DMS114 treated with DMSO at 0.1 percent for 48 hours (cell line): Measurements from ENCODE around the gene ARL6IP5.

Experiments used
- DNase-seq: peaks from one replicate; lab custom pipeline; 2025; ENCODE audit not compliant: unreplicated experiment; lab: John Stamatoyannopoulos, UW

ARL6IP5 gene

DNA sequence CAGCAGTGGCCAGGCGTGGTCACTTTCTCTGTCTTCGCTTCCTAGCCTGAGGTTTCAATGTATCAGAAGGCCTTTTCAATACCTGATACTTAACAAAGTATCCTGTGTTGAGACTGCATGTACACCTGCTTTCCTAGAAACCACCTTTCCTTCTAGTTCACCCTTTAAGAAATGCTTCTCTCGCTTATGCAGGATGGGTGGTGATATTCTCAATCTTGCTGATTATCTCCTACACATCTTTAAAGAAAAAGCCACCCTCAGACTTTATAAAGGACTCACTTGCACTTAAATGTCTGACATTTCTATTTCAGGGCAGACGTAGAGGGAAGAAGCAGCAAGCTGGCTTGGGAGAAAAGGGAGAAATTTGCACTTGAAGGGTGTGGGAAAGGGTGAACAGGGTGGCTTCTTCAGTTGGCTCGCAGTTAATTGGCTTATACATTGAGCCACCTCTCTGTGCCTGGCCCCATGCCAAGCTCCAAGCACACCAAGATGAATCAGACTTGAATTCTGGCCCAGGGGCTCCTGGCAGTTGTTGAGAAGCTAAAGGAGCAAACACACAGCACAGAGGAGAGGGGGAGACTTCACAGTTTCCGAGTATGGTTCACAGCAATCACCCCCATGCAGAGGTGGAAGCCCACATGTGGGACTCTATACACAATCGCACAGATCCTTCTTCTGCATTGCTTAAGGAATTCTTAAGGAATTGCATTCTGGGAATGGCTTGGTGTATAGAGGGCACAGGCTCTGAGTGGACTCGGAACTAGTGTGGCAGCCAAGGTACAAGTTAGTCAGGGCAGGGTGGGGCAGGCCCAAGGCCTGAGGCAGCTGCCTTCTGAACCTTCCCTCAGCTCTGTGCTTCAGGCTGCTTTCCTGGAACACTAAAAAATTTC is 1.3 kb downstream of the ARL6IP5 start:
- DNase-seq = no peak

DNA sequence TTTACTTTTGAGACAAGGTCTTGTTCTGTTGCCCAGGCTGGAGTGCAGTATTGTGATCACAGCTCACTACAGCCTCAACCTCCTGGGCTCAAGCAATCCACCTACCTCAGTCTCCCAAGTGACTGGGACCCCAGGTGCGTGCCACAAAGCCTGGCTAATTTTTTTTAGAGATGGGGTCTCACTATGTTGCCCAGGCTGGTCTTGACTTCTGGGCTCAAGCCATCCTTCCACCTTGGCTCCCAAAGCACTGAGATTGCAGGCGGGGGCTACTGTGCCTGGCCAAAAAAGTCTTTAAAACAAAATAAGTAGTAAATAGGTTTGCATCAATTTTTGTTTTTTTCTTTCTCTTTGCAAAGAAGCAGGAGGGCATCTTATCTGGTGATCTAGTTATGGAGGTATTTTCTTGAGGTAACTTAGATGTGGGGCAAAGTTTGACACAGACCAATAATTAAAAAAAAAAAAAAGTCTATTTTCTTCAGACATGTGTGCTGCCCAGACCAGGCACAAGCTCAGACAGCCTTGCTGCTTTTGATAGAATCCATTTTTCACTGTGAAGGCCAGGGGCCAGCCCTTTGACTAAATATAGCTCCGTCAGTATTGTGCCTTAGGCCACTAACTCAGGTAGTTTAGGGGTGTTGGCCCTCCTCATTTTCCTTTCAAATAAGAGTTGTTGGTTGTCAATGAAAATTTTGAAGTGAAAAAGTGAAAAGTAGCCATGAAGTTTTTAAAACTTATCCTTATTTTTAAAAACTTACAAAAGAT is 2.5 kb downstream of the ARL6IP5 start:
- no peak for DNase-seq

DNA sequence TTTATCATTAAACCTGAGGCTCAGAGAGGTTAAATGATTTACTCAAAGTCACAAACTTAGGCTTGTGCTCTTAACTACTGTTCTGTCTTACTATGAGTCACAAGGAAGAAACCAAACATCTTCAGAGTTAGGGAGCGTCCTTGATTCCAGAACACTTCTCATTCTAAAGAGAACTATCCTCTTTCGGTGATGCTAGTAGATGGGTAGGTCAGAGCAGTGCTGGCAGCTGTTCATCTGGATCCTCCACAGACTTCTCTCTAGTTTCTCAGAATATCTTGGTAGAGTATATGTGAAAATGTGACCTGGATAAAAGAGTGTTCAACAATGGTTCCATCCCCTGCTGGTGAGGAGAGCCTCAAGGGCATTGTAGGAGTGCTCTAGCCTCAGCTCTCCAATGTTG is 3.3 kb downstream of the ARL6IP5 start:
- DNase-seq = no peak

DNA sequence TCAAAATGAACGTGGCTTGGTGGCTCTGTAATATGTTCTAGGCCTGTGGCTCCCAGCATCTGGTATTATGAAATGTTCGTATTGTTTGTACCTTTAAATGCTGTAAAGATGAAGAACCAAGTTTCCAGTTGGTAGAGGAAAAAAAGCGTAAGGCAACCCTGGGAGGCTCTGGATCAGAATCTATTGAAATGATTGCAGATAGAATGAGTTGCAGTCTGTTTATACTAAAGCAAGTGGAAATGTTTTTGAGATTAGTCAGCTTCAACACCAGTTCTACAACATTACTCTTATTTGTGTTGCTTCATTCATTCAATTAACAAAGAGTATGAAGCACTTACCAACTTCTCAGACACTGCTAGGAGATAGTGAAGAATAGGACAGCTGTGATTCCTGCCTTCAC is 5.3 kb downstream of the ARL6IP5 start:
- no peak for DNase-seq

DNA sequence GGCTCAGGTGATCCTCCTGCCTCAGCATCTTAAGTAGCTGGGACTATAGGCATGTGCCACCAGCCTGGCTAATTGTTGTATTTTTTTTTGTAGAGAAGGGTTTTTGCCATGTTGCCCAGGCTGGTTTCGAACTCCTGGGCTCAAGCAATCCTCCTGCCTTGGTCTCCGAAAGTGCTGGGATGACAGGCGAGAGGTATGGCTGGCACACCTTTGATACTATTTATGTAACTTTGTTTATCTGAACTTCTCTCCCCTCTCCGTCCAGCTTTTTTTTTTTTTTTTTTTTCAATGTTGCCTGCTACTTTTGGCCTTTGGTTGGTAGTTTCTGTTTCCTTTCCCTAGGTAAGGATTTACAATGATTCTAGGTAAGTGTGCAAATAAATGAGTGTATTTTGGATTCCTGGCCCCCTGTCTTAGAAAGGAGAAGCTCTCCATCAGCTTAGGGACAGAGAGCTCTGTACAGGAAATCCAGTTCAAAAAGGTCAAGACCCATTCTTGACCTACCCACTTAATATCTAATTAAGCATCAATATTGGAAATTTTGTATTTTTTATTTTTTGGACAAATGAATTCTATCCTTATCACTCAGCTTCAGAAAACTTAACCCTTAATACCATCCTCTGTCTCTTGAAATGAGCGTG is 6.8 kb downstream of the ARL6IP5 start:
- no peak for DNase-seq

DNA sequence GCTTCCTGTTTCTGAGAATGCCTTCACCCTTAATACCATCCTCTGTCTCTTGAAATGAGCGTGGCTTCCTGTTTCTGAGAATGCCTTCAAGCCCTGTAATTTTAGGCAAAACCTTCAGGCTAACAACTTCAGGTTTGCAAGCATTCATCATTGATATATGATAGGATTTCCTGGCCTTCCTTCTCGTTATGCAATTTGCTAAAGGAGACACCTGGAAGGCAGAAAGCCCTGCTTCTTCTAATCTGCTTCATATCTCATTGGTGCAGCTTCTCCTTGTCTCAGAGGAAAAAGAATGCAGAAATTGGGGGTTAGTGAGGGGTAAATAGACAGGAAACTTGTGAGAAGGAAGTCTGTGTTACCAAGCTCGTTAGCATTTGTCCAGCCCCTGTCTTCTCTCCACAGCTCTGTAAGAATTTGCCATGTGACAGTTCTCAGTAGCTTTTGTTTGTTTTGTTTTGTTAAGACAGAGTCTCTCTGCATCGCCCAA is 7.3 kb downstream of the ARL6IP5 start:
- no peak for DNase-seq

DNA sequence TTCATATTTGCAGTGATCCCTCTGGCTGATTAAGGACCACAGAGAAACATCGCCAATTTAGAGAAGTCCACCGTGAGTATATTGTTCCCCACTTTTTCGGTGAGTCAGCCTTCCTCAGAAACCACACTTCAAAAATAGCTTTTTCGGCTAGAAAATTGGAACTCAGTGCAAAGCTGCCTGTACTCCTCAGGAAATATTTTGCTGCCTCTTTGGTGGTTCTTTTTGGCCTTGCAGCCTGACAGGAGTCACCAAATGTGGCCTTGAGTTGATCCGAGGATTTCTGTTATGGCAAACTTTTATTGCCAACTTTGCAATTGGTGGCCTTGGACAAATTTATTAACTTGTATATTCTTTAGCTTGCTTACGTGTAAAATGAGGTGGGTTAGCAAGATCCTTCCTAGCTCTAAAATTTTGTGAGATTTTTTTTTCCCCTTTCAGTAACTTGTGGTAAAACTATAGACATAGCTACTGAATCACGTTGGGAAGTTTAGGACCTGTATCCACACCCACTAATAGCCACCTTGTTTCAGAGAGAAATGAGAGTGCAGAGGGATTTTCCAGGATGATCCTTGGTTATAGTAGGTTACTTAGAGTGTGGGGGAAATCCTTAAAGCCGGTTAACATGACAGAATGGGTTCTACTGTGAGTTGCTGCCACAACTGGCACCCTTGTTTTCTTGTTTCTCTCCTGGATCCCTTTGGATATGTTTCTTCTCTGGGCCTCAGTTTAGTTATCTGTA is 9.9 kb downstream of the ARL6IP5 start:
- DNase-seq = no peak

DNA sequence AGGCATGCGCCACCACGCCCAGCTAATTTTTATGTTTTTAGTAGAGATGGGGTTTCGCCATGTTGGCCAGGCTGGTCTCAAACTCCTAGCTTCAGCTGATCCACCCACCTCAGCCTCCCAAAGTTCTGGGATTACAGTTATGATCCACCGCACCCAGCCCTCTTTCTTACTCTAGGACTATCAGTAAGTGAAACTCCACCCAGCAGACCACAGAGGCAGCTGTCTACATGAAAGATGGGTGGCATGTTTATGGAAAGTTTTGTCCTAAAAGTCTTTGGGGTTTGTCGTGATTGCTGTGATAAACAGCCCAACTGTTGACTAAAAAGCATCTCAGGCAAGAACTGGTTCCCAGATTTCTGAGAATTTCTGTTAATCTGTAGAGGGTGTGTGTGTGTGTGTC is 10.9 kb downstream of the ARL6IP5 start:
- no peak for DNase-seq

DNA sequence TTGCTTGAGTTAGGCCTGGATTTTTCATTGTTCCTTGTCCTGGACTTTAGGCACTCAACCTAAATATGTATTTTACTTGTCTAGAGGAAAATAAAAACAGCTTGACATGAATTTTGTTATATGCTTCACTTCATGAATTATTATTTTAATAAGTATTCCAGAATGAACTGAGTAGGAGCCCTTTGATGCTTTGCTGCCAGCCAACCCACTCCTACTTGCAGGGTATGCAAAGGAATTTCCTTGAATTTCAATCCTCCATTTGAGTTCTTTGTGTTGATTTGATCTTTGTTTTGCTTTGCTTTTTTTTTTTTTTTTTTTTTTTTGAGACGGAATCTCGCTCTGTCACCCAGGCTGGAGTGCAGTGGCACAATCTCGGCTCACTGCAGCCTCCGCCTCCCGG is 11.6 kb downstream of the ARL6IP5 start:
- DNase-seq = no peak

DNA sequence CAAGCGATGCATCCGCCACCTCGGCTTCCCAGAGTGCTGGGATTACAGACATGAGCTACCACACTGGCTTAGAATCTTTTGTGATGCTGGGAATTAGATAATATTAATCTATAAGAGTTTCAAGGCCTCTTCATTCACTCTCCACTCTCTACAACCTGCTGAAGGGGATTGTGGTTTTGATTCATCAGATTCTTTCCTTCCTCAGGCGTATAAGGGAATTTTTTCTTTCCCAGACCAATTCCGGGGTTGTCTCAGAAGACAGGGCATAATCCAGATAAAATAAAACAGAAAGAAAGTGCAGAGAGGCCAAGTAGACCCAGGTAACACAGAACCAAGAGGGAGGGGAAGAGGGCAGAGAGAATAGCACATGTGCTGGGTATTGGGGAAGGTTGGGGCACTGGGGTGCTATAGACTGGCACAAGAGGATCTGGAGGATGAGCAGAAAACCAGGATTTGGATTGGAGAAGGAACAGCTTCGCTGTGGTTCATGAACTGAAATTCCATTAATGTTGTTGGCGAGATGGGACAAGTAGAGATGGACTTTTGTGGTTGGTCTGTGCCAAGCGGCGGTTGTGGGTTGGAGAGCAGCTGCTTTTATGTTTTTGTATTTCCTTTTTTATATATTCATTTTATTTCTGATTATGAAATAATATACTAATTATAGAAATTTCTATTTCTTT is 12.8 kb downstream of the ARL6IP5 start:
- DNase-seq = no peak

DNA sequence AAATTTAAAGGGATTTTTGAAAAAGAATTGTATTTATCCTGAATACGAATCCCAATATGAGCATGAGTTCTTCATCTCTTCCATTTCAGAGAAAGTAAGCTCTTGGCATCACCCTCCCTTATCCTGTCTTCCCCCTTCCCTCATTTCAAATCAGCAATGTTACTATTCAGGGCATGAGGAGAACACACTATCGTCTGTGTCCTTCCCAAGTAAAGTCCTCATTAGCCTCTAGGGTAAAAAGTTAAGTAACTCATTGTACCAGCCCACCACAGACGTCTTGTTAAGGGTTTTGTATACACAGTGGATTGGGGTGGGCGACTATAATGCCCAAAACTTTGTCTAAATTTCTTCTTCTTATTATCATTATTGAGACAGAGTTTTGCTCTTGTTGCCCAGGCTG is 14.8 kb downstream of the ARL6IP5 start:
- no peak for DNase-seq

DNA sequence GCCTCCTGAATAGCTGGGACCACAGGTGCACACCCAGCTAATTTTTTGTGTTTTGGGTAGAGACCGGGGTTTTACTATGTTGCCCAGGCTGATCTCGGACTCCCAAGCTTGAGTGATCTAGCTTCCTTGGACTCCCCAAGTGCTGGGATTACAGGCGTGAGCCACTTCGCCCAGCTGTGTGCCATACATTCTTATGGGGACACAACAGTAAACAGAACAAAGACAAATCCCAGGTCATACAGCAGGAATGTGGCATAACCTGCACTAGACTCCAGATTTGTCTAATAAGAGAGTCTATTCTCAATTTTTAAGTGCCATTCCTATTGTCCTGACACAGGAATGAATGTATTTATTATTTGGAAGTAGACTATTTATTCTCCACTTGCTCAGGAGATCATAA is 17.6 kb downstream of the ARL6IP5 start:
- DNase-seq = no peak

DNA sequence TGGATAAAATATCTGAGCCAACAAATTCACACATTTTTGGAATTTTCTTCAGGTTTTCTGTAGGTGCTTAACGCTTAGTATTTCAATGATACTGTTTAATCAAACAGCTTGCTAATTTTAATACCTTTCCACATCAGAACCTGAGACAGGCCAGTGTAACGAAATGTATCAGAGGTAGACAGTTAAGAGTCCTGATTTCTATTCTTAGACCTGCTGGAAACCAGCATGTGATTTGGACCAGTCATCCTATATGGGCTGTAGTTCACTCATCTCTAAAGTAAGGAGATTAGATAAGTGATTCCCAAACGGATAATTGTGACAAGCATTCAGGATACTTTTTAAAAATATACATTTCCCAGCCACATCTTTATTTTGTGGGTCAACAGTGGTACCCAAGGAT is 18.4 kb downstream of the ARL6IP5 start:
- DNase-seq = no peak

DNA sequence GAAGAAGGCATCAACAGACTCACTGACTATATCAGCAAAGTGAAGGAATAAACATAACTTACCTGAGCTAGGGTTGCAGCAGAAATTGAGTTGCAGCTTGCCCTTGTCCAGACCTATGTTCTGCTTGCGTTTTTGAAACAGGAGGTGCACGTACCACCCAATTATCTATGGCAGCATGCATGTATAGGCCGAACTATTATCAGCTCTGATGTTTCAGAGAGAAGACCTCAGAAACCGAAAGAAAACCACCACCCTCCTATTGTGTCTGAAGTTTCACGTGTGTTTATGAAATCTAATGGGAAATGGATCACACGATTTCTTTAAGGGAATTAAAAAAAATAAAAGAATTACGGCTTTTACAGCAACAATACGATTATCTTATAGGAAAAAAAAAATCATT is 19.8 kb downstream of the ARL6IP5 start:
- DNase-seq = no peak

DNA sequence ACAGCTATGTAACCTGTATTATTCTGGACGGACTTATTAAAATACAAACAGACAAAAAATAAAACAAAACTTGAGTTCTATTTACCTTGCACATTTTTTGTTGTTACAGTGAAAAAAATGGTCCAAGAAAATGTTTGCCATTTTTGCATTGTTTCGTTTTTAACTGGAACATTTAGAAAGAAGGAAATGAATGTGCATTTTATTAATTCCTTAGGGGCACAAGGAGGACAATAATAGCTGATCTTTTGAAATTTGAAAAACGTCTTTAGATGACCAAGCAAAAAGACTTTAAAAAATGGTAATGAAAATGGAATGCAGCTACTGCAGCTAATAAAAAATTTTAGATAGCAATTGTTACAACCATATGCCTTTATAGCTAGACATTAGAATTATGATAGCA is 20.6 kb downstream of the ARL6IP5 start:
- DNase-seq = no peak

DNA sequence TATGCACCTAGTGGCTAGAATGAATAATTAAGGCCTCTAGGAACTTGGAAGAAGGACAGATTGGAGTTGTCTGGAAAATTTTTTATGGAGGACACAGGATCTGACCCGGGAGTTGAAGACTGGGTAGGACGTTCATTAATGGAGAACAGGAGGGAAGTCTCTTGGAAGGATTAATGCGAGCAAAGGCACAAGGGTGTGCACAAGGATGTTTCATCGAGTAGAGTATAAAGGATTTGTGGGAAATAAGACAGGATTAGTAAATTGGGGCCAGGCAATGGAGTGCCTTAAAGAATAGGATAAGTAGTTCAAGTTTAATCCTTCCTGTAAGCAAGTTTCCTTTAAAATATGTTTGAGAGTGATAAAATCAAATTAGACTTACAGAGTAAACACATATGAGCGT is 23.1 kb downstream of the ARL6IP5 start:
- no peak for DNase-seq

DNA sequence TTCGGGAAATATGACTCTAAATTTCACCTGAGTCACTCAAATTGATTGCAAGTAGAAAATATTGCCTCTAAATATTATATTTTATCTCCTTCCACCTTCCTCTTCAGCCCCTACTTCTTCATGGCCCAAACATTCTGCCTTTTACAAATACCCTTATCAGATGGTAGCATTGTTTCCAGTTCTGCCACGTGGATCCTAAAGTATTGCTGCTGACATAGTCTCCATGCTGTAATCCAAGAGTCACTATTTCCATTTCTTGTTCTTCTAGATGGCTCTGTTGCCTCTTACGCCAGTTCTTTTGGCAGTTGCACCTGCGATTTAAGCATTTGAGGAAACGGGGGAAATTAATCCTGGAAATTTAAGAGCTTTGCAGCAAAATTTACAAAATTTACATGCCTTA is 24.1 kb downstream of the ARL6IP5 start:
- DNase-seq = no peak

DNA sequence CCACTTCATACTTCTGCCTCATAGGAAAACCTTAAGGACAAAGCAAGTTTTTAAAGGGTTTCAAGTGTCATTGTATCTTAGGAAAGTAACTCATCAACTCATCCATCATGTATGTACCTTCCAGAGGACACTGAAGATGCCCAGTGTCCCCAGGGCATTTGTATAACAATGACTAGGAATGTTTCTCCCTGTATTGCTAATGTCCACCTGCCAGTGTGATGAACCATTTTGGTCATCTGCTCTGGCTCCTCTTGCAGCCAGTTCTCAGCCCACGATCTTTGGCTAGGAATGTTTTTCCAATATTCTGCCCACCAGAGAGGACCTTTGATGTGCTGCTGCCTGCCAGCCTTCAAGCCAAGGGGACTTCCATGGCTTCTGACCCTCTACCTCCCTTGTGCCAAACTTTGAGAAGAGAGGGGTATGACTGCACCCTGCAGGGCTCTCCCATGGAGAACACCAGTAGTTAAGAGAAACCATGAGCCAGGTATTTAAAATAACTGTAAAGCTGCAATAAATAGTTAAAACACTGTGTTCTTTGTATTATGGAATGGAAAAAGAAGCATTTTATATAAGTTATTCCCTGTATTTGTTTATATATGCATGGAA is 26.3 kb downstream of the ARL6IP5 start:
- no peak for DNase-seq

DNA sequence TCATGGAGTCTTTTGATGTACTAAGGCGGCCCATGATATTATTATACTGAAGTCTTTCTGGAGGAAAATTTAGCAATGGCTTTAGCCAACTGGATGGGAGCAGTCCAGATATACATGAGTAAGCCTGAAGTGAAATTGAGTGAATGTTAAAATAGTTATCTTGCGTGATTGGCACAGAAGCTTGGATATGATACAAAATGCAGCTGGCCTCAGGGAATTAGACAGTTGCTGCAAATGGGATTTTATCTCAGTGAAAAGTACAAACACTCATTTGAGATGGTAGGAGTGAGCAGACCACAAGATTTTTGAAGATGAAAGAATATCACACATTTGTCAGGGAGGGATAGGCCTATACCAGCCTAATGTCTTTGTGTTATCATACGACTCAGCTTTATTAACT is 28.8 kb downstream of the ARL6IP5 start:
- DNase-seq = no peak

DNA sequence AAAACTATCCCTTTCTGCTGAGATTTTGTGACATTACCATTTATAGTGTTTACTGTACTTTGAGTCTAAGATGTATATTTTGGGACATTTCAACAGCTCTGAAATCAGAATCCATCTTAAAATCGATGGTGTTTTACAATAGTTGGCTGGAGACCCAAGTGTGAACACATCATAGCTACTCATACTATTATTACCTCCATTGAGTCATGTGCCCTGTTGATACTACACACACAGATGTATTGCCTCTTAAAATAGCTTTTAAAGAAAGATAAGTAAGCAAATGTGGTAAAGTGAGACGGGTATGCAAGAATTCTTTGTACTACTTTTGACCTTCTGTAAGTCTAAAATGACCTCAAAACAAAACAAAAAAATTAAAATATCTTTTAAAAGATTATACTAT is 31.0 kb downstream of the ARL6IP5 start:
- no peak for DNase-seq
